ENCODE measurements around the gene LAG3. TPM values are rescaled to one million over a fixed set of nuclear protein-coding genes. Genes with fewer than 3 reads are reported as not detected.

LAG3 gene
- total RNA-seq (2021; ENCODE audit: unreplicated experiment) (3.3 TPM), Bru-seq, nascent RNA (percentile 44 among the genes with signal in this experiment), BruChase-seq, experiment 1, labeled RNA remaining after a 6-hour chase (percentile 49 among the genes with signal in this experiment), BruChase-seq, experiment 2, labeled RNA remaining after a 2-hour chase (percentile 44 among the genes with signal in this experiment)
- 1.7 and 2.0 TPM in 2 replicates for polyA plus RNA-seq (2012)
- long read RNA-seq, partial matches to known transcripts: 0 of 3 reads
- long read RNA-seq, other reads (novel, unspliced or antisense): 3 of 3 reads

DNA sequence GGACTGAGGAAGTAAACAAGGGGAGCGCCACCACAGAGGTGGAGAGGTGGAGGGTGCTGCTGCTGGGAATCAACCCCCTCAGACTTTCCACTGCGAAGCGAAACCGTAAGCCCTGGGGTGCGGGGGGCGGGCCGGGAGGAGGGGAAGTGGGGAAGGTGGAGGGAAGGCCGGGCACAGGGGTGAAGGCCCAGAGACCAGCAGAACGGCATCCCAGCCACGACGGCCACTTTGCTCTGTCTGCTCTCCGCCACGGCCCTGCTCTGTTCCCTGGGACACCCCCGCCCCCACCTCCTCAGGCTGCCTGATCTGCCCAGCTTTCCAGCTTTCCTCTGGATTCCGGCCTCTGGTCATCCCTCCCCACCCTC is at the start of gene LAG3:
Gene LAG3 (plus strand): TSS at position 190 of the 365 bp plus-strand sequence. CDS start 333 bp downstream, outside the sequence.
- Histone ChIP-seq H3K79me2 (ENCODE audit: insufficient read depth, low read length) (peaks cover 24% of the 10 kb centered on the region), H3K27ac (ENCODE audit: low read depth, low read length) (peak within 1 kb of the TSS; percentile 40; the same call in 1 of the 2 replicates), H3K9ac (ENCODE audit: low read length) (no peak within 1 kb of the TSS), H3K4me1 (ENCODE audit: control insufficient read depth in 1 of 2, insufficient read depth in 2 of 2, low read length in 2 of 2) (peaks cover 18 to 39% of the 10 kb centered on the region in 2 experiments), H3K27me3 (ENCODE audit: insufficient read depth, low read length) (no peaks in the 10 kb centered on the region), H4K20me1 (ENCODE audit: insufficient read depth) (no peaks in the 10 kb centered on the region), H3K4me2 (ENCODE audit: low read length) (no peak within 1 kb of the TSS), H3K4me3 (replicated peaks in 1 of 2; ENCODE audit: low read depth in 1 of 2, low read length in 2 of 2) (no peak within 1 kb of the TSS), H2AFZ (ENCODE audit: low read depth, low read length, poor library complexity, severe bottlenecking) (no peak within 1 kb of the TSS), H3K9me2 (ENCODE audit: insufficient read depth) (no peaks in the 10 kb centered on the region), H3K9me3 (ENCODE audit: control insufficient read depth in 1 of 2, insufficient read depth in 1 of 2, low read depth in 1 of 2, low read length in 2 of 2) (no peaks in the 10 kb centered on the region), H3K36me3 (ENCODE audit: control insufficient read depth in 1 of 2, insufficient read depth in 2 of 2, low read length in 2 of 2) (peaks cover 9 to 13% of the 10 kb centered on the region in 2 experiments; a peak in 3 of 4 replicates)
- no peak for TF ChIP-seq CBX3 (IDR thresholded peaks at IDR 0.05; ENCODE audit: low read depth)
- TF ChIP-seq JUND (IDR thresholded peaks at IDR 0.05): no peak
- no peak for TF ChIP-seq YY1 (IDR thresholded peaks at IDR 0.05; ENCODE audit: extremely low read depth, insufficient replicate concordance, low read depth, low read length)
- TF ChIP-seq ZFX (IDR thresholded peaks at IDR 0.05): no peak
- TF ChIP-seq ELF1 (IDR thresholded peaks at IDR 0.05; ENCODE audit: borderline replicate concordance, low read depth): no peak
- CTCF ChIA-PET: interaction anchor here (0.7 to 1.9 kb wide), 3 partner anchors 19 to 190 kb away, joined by 4 to 13 read pairs (median 4); partner anchors contain the start of gene MLF2
- DNase-seq (ENCODE audit: low read depth, low spot score): no peak
- POLR2A ChIA-PET: interaction anchor here (0.7 to 1.8 kb wide), 4 partner anchors 19 to 279 kb away, joined by 3 to 5 read pairs (median 4); partner anchors contain the start of gene MLF2
- intact Hi-C loops (cut with micrococcal nuclease): no loop called here
- RAD21 ChIA-PET (ENCODE audit: low non-redundant PET in 1 of 2, low total read pairs in 2 of 2, uncharacterized antibody in 2 of 2, unreplicated experiment in 2 of 2): no interaction called here
- ATAC-seq: no peak
- BruUV-seq (replicated peaks): no TSS peak

- Histone ChIP-seq H3K4me3 (replicated peaks in 1 of 2; ENCODE audit: low read depth in 1 of 2, low read length in 2 of 2) (peak overlapping the region; percentile 54 to 86), H3K9me2 (ENCODE audit: insufficient read depth) (no peaks in the 10 kb centered on the region), H4K20me1 (ENCODE audit: insufficient read depth) (no peaks in the 10 kb centered on the region), H2AFZ (ENCODE audit: low read depth, low read length, poor library complexity, severe bottlenecking) (no peak overlapping the region), H3K4me1 (ENCODE audit: control insufficient read depth in 1 of 2, insufficient read depth in 2 of 2, low read length in 2 of 2) (peaks cover 5 to 26% of the 10 kb centered on the region in 2 experiments; a peak in 3 of 4 replicates), H3K9me3 (ENCODE audit: control insufficient read depth in 1 of 2, insufficient read depth in 1 of 2, low read depth in 1 of 2, low read length in 2 of 2) (no peaks in the 10 kb centered on the region), H3K36me3 (ENCODE audit: control insufficient read depth in 1 of 2, insufficient read depth in 2 of 2, low read length in 2 of 2) (no peaks in the 10 kb centered on the region), H3K4me2 (ENCODE audit: low read length) (peak overlapping the region; percentile 100), H3K27ac (ENCODE audit: low read depth, low read length) (peak overlapping the region; percentile 91; the same call in 1 of the 2 replicates), H3K27me3 (ENCODE audit: insufficient read depth, low read length) (no peaks in the 10 kb centered on the region), H3K79me2 (ENCODE audit: insufficient read depth, low read length) (peaks cover 14% of the 10 kb centered on the region; the same call in 1 of the 2 replicates), H3K9ac (ENCODE audit: low read length) (peak overlapping the region; percentile 93)
- ATAC-seq (no peak), DNase-seq (ENCODE audit: low read depth, low spot score) (no peak)
- BruUV-seq (replicated peaks): no TSS peak
- ChIA-PET CTCF (interaction anchor here (1.1 to 1.3 kb wide), 3 partner anchors 38 to 150 kb away, joined by 4 to 7 read pairs (median 5); partner anchors contain the start of gene SPSB2), RAD21 (ENCODE audit: low non-redundant PET in 1 of 2, low total read pairs in 2 of 2, uncharacterized antibody in 2 of 2, unreplicated experiment in 2 of 2) (no interaction called here), POLR2A (interaction anchor here (1.2 to 3.0 kb wide), 8 partner anchors 34 to 241 kb away, joined by 3 to 28 read pairs (median 8); partner anchors contain the start of genes C12orf57, CDCA3, PTMS and RNU7-1)
- intact Hi-C loops (cut with micrococcal nuclease): no loop called here
- TF ChIP-seq CTCF (IDR thresholded peaks at IDR 0.05 in 2 of 3, conservative IDR thresholded peaks at IDR 0.05 in 1 of 3; ENCODE audit: borderline replicate concordance in 1 of 3, insufficient read depth in 1 of 3, low read depth in 2 of 3, low read length in 2 of 3) (no peak), ZFX (IDR thresholded peaks at IDR 0.05) (no peak), EZH2 (IDR thresholded peaks at IDR 0.05) (no peak), RAD21 (IDR thresholded peaks at IDR 0.05; ENCODE audit: low read depth) (no peak), SP1 (IDR thresholded peaks at IDR 0.05; ENCODE audit: low read depth) (no peak), SRF (IDR thresholded peaks at IDR 0.05; ENCODE audit: low read depth) (no peak), ZNF274 (IDR thresholded peaks at IDR 0.05; ENCODE audit: low read depth, low read length) (no peak), FOSL1 (IDR thresholded peaks at IDR 0.05; ENCODE audit: low read depth) (no peak)
These were observed 49.5 kb upstream of the LAG3 start for GRCh38 chr12:6722863-6723262.

All from HCT116 (cell line).